ENCODE results near the gene ARMC3. TPM values are rescaled to one million over a fixed set of nuclear protein-coding genes. Genes with fewer than 3 reads are reported as not detected.
"Not testable (repeated sequence)": the region's sequence is repeated elsewhere in the genome, so short reads cannot be mapped to it uniquely, and the experiment has no call there.

The ARMC3 gene
- total RNA-seq, 1 experiment from 2014 or later, result 0.09 TPM

DNA sequence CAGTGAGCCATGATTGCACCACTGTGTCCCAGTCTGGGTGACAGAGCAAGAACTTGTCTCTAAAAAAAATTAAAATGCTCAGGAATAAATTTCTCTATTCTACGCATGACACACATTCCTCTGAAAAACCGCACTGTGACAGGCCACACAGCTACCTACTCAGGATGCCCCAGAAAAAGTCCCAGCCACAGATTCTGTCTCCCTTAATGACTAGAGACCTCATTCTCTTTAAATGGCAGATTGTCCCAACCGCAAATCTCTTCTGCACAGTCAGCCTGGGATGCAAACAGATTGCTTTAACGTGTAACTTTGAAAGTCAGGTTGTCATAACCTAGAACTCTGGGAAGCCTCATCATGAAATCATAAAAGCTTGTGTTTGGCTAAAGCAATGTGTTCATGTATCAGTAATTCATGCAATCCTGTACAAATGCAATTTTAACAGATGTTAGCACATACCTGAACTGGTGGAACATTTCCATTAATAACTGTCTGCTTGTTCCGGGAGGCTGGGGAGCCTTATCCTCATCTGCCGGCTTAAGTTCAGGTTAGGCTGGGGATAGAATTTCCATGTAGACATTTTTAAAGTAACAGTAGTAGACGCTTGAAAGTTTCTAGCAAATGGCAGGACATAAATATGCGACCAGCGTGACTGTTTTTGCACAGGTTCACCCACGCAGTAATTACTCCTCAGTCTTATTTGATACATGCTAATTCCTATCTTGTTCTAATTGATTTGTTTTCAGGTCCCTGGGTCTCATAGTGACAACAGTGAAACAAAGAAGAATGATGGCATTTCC is 141.4 kb downstream of the ARMC3 start:
- H3K9me3 Mint-ChIP-seq, result no peaks in the 10 kb centered on the region; a peak in 1 of 5 replicates
- no CpG with 5 or more reads among the region's 10 CpGs for WGBS (ENCODE audit: extremely low coverage, insufficient read length, low lambda C conversion rate)
- Histone ChIP-seq H2BK5ac (ENCODE audit: insufficient read length, low read length) (no peak overlapping the region), H2BK20ac (ENCODE audit: low read depth, low read length, poor library complexity, severe bottlenecking) (no peak overlapping the region), H3K18ac (ENCODE audit: insufficient read length, low read depth, low read length) (no peak overlapping the region), H2BK15ac (ENCODE audit: low read depth, low read length) (no peak overlapping the region), H3K79me2 (ENCODE audit: insufficient read depth, low read length) (no peaks in the 10 kb centered on the region), H3K27me3 (ENCODE audit: insufficient read depth, low read length) (no peaks in the 10 kb centered on the region), H2AK5ac (ENCODE audit: insufficient read length, low read length) (no peak overlapping the region), H3K23me2 (ENCODE audit: insufficient read length, low read depth, low read length, poor library complexity, severe bottlenecking) (no peaks in the 10 kb centered on the region), H4K91ac (ENCODE audit: insufficient read length, low read depth, low read length) (no peak overlapping the region), H3K4ac (ENCODE audit: low read depth, low read length) (no peak overlapping the region), H3K4me2 (ENCODE audit: insufficient read depth, insufficient read length, low read length) (no peak overlapping the region), H2AFZ (ENCODE audit: low read length) (no peak overlapping the region), H3K79me1 (ENCODE audit: insufficient read depth, low read depth, low read length, poor library complexity, severe bottlenecking) (no peaks in the 10 kb centered on the region), H3K9me3 (ENCODE audit: control insufficient read depth, low read depth, low read length) (no peaks in the 10 kb centered on the region), H3K56ac (ENCODE audit: insufficient read length, low read depth, low read length) (no peak overlapping the region), H4K5ac (ENCODE audit: insufficient read length, low read depth, low read length) (no peak overlapping the region), H3K27ac (ENCODE audit: insufficient read length, low read depth, low read length) (no peak overlapping the region), H3K4me1 (ENCODE audit: insufficient read depth, low read length) (no peaks in the 10 kb centered on the region), H2BK12ac (ENCODE audit: insufficient read length, low read depth, low read length) (no peak overlapping the region), H3K9ac (ENCODE audit: extremely low read depth, insufficient read length, low read length) (no peak overlapping the region), H3K23ac (ENCODE audit: insufficient read length, low read depth, low read length) (no peak overlapping the region), H3T11ph (ENCODE audit: low read length) (no peak overlapping the region), H4K8ac (replicated peaks; ENCODE audit: insufficient read length, low read depth, low read length) (no peak overlapping the region), H4K20me1 (ENCODE audit: control insufficient read depth, insufficient read depth, insufficient read length) (no peaks in the 10 kb centered on the region), H3K14ac (ENCODE audit: insufficient read depth, low read length) (no peak overlapping the region), H2BK120ac (ENCODE audit: low read depth, low read length, poor library complexity, severe bottlenecking) (no peak overlapping the region)
- peaks cover 3 to 4% of the 10 kb centered on the region in 2 experiments; a peak in 1 of 4 replicates for H3K4me1 Mint-ChIP-seq
- no peak overlapping the region for H3K27ac Mint-ChIP-seq
- H3K4me3 Mint-ChIP-seq, result no peak overlapping the region
- H3K36me3 Mint-ChIP-seq (ENCODE audit: insufficient read depth in 1 of 3, low read depth in 3 of 3), result no peaks in the 10 kb centered on the region
- H3K27me3 Mint-ChIP-seq (ENCODE audit: low read depth), result no peaks in the 10 kb centered on the region
- DNase-seq, result no peak
- TF ChIP-seq, protein P1, sequence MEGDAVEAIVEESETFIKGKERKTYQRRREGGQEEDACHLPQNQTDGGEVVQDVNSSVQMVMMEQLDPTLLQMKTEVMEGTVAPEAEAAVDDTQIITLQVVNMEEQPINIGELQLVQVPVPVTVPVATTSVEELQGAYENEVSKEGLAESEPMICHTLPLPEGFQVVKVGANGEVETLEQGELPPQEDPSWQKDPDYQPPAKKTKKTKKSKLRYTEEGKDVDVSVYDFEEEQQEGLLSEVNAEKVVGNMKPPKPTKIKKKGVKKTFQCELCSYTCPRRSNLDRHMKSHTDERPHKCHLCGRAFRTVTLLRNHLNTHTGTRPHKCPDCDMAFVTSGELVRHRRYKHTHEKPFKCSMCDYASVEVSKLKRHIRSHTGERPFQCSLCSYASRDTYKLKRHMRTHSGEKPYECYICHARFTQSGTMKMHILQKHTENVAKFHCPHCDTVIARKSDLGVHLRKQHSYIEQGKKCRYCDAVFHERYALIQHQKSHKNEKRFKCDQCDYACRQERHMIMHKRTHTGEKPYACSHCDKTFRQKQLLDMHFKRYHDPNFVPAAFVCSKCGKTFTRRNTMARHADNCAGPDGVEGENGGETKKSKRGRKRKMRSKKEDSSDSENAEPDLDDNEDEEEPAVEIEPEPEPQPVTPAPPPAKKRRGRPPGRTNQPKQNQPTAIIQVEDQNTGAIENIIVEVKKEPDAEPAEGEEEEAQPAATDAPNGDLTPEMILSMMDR (conservative IDR thresholded peaks at IDR 0.05), result no peak

DNA sequence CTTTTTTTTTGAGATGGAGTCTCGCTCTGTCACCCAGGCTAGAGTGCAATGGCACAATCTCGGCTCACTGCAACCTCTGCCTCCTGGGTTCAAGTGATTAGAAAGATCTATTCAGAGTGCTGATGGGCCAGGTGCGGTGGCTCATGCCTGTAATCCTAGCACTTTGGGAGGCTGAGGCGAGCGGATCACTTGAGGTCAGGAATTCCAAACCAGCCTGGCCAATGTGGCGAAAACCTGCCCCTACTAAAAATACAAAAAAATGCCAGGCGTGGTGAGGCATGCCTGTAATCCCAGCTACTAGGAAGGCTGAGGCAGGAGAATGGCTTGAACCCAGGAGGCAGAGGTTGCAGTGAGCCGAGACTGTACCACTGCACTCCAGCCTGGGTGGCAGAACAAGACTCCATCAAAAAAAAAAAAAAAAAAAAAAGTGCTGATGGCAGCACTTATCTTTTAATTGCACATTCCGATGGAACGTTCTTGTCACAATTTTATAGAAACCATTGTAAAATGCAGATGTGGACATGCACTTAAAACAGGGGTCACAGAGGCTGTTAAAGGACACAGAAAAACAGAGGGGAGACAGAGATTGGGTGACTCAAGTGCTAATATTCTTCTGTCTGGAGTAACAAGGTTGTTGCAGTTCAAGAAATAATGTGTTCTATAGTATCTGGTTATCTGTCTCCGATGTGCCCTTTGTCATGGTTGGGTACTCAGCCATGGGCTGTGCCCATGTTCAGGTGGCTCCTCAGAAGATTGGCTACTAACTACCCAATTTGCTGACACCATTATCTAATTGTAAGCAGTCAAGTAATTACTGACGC is 142.4 kb downstream of the ARMC3 start:
- H3K27me3 ChIP-seq (ENCODE audit: insufficient read depth, low read length); H2AFZ ChIP-seq (ENCODE audit: low read length); H2BK5ac ChIP-seq (ENCODE audit: insufficient read length, low read length); H3K27me3 Mint-ChIP-seq (ENCODE audit: low read depth); H3K27ac Mint-ChIP-seq; H3T11ph ChIP-seq (ENCODE audit: low read length); H2BK120ac ChIP-seq (ENCODE audit: low read depth, low read length, poor library complexity, severe bottlenecking); H3K4me1 Mint-ChIP-seq; H3K4me2 ChIP-seq (ENCODE audit: insufficient read depth, insufficient read length, low read length); H3K79me2 ChIP-seq (ENCODE audit: insufficient read depth, low read length); H3K14ac ChIP-seq (ENCODE audit: insufficient read depth, low read length); DNase-seq; H3K56ac ChIP-seq (ENCODE audit: insufficient read length, low read depth, low read length); H3K4me1 ChIP-seq (ENCODE audit: insufficient read depth, low read length); H4K91ac ChIP-seq (ENCODE audit: insufficient read length, low read depth, low read length); H2AK5ac ChIP-seq (ENCODE audit: insufficient read length, low read length); H3K23ac ChIP-seq (ENCODE audit: insufficient read length, low read depth, low read length); H4K8ac ChIP-seq (replicated peaks; ENCODE audit: insufficient read length, low read depth, low read length); H3K9me3 Mint-ChIP-seq; H2BK20ac ChIP-seq (ENCODE audit: low read depth, low read length, poor library complexity, severe bottlenecking); H3K4ac ChIP-seq (ENCODE audit: low read depth, low read length); H4K20me1 ChIP-seq (ENCODE audit: control insufficient read depth, insufficient read depth, insufficient read length); H3K4me3 Mint-ChIP-seq; H3K27ac ChIP-seq (ENCODE audit: insufficient read length, low read depth, low read length); H2BK12ac ChIP-seq (ENCODE audit: insufficient read length, low read depth, low read length); H3K79me1 ChIP-seq (ENCODE audit: insufficient read depth, low read depth, low read length, poor library complexity, severe bottlenecking); H3K9me3 ChIP-seq (ENCODE audit: control insufficient read depth, low read depth, low read length); H3K36me3 Mint-ChIP-seq (ENCODE audit: insufficient read depth in 1 of 3, low read depth in 3 of 3); H3K18ac ChIP-seq (ENCODE audit: insufficient read length, low read depth, low read length); H3K9ac ChIP-seq (ENCODE audit: extremely low read depth, insufficient read length, low read length); H4K5ac ChIP-seq (ENCODE audit: insufficient read length, low read depth, low read length); H2BK15ac ChIP-seq (ENCODE audit: low read depth, low read length); H3K23me2 ChIP-seq (ENCODE audit: insufficient read length, low read depth, low read length, poor library complexity, severe bottlenecking): not testable (repeated sequence)
- WGBS (ENCODE audit: extremely low coverage, insufficient read length, low lambda C conversion rate), result no CpG with 5 or more reads among the region's 12 CpGs

Data from H9 (cell line).